Spinal cord (tissue), 10 donors: Measurements from ENCODE around the gene ZNF816. TPM values are rescaled to one million over a fixed set of nuclear protein-coding genes. Genes with fewer than 3 reads are reported as not detected.
"Not testable (repeated sequence)": the region's sequence is repeated elsewhere in the genome, so short reads cannot be mapped to it uniquely, and the experiment has no call there.

ENCODE experiments used
- DNase-seq, 6 donors: peaks; one replicate each; pipeline versions ENCODE4 v3.0.0 to v3.0.0-alpha.2; 2013 to 2015; ENCODE audit warnings: low spot score in 6 of 6, low read depth in 4 of 6
- H3K27ac ChIP-seq: one replicate; pipeline ENCODE4 v1.5.1; 2013; ENCODE audit warnings: low read depth, low read length, control low read depth
- H3K27me3 ChIP-seq: one replicate; pipeline ENCODE4 v1.6.1; 2013; ENCODE audit warnings: low read length; ENCODE audit not compliant: control insufficient read depth, insufficient read depth
- H3K36me3 ChIP-seq: one replicate; pipeline ENCODE4 v1.6.1; 2013; ENCODE audit warnings: low read length; ENCODE audit not compliant: control insufficient read depth, insufficient read depth
- H3K4me1 ChIP-seq: one replicate; pipeline ENCODE4 v1.6.1; 2013; ENCODE audit warnings: low read length; ENCODE audit not compliant: control insufficient read depth, insufficient read depth
- H3K4me3 ChIP-seq: one replicate; pipeline ENCODE4 v1.5.1; 2013; ENCODE audit warnings: low read depth, low read length, control low read depth
- H3K9me3 ChIP-seq: one replicate; pipeline ENCODE4 v1.6.1; 2013; ENCODE audit warnings: low read length; ENCODE audit not compliant: control insufficient read depth, insufficient read depth
- WGBS: methylation state at CpG from one replicate; pipeline ENCODE4 v1.1.5; 2013; ENCODE audit warnings: missing lambda C conversion rate; ENCODE audit not compliant: insufficient coverage; 5-methylcytosine and 5-hydroxymethylcytosine counted together
- polyA plus RNA-seq, 2 donors: library from polyadenylated mRNA; unstranded; fragments of 120-200 nt; gene quantifications; one replicate each; pipeline ENCODE4 v1.2.1, GENCODE V29; 2013; ENCODE audit not compliant: insufficient read length in 2 of 2
- total RNA-seq, 2 donors: library from RNA; depleted of rRNA in 1 of 2; stranded (reverse); fragments of 120-200 nt in 1 of 2; fragments of >200 nt in 1 of 2; gene quantifications; one replicate each; pipeline versions ENCODE4 v1.2.3 to v1.2.4, GENCODE V29; 2013 to 2014
- donor health status: healthy.

Gene ZNF816
- total and polyA plus RNA-seq, 4 donors = 5.1 to 13.6 (median 9.5) TPM

DNA sequence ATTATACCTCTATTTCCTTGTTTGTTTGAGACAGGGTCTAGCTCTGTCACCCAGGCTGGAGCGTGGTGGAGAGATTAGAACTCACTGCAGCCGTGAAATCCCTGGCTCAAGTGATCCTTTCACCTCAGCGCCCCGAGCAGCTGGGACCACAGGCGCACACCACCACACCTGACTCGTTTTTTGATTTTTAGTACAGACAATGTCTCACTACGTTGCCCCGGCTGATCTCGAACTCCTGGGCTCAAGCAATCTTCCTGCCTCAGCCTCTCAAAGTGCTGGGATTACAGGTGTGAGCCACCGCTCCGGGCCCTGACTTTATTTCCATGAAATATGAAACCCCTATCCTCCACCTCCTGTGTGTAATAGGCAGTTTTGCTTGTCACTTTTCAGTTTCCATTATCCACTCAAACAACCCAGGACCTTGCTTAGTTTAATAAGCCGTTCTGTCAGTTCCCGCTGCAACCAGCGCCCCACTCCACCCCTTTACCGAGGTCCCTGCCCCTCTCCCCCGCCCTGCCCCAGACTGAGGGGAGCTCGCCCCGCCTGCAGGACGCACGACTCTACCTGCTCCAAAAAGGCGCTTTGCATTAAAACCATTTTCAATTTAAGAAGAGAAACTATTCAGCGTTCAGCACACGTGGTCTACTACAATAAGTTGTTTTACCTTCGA, 16.9 kb downstream of the ZNF816 start:
- H3K4me1 ChIP-seq = peaks cover 25% of the 10 kb centered on the region
- peak overlapping the region; percentile 9 for H3K4me3 ChIP-seq
- H3K27ac ChIP-seq = no peak overlapping the region
- H3K9me3 ChIP-seq = no peaks in the 10 kb centered on the region
- WGBS = 64% methylated on average over 14 of the region's 24 CpGs
- no peaks in the 10 kb centered on the region for H3K36me3 ChIP-seq
- H3K27me3 ChIP-seq = peaks cover 6% of the 10 kb centered on the region
- DNase-seq = no peak

DNA sequence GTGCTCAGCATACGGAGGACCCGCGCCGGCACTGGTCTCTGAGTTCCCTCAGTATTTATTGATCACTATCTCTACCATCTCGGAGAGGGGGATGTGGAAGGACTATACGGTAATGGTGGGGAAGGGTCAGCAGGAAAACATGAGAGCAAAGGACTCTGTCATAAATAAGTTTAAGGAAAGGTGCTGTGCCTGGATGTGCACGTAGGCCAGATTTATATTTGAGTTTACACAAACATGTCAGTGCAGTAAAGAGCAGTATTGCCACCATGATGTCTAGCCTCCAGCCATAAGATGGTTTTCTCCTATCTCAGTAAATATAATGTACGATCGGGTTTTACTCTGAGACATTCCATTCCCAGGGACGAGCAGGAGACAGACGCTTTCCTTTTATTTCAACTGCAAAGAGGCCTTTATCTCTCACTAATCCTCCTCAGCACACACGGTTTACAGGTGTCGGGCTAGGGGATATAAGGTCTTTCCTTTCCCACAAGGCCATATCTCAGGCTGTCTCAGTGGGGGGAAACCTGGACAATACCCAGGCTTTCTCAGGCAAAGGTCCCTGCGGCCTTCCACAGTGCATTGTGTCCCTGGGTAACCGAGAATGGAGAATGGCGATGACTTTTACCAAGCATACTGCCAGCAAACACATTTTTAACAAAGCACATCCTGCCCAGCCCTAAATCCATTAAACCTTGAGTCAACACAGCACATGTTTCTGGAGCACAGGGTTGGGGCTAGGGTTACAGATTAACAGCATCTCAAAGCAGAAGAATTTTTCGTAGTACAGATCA, 17.8 kb downstream of the ZNF816 start:
- WGBS = 66% methylated on average over 6 of the region's 17 CpGs
- DNase-seq = not testable (repeated sequence)

DNA sequence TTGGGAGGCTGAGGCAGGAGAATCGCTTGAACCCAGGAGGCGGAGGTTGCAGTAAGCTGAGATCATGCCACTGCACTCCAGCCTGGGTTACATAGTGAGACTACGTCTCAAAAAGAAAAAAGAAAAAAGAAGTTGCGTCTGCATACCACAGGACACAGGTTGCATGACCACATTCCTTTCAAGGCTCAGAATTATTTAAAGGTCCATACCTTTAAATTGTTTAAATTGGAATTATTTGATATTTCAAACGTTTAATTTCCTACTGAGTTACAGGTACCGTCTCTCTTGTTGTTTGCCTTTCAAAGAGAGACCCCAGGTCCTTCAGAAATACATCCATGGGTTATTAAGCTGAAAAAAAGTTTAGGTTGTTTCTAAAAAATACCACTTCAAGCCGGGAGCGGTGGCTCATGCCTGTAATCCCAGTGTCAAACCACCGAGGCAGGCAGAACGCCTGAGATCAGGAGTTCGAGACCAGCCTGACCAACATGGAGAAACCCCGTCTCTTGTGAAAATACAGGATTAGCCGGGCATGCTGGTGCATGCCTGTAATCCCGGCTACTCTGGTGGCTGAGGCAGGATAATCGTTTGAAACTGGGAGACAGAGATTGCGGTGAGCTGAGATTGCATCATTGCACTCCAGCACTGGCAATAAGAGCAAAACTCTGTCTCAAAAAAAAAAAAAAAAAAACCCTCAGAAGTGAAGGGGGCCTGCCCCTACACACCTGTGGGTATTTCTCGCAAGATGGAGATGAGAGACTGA, 18.6 kb downstream of the ZNF816 start:
- Histone ChIP-seq H3K9me3 (no peaks in the 10 kb centered on the region), H3K4me1 (peaks cover 25% of the 10 kb centered on the region), H3K4me3 (no peak overlapping the region), H3K27me3 (peaks cover 6% of the 10 kb centered on the region), H3K27ac (no peak overlapping the region), H3K36me3 (no peaks in the 10 kb centered on the region)
- DNase-seq = no peak
- 90% methylated on average over 13 of the region's 17 CpGs for WGBS

More for the DNA sequence above, 17.8 kb downstream of the ZNF816 start:
- not testable (repeated sequence) for H3K36me3 ChIP-seq, H3K27me3 ChIP-seq, H3K27ac ChIP-seq, H3K9me3 ChIP-seq, H3K4me3 ChIP-seq
- peaks cover 25% of the 10 kb centered on the region for H3K4me1 ChIP-seq

DNA sequence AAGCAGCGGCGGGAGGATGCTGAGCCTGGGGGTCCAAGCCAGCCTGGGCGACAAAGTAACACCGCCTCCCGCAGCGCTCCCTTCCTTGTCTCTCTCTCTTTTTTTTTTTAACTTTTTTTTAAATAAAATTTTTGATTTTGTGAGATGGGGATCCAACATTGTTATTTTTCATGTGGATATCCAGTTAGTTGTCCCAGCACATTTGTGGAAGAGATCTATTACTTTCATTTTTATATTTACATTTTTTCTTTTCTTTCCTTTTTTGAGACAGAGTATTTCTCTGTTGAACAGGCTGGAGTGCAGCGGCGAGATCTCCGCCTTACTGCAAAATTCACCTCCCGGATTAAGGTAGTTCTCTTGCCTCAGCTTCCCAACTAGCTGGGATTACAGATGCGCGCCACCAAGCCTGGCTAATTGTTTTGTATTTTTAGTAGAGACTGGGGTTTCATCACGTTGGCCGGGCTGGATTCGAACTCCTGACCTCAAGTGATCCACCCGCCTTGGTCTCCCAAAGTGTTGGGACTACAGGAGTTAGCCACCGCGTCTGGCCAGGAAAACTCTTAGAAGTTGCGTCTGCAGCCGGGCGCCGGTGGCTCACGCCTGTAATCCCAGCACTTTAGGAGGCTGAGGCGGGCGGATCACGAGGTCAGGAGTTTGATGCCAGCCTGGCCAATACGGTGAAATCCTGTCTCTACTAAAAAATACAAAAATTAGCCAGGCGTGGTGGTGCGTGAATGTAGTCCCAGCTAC, 19.4 kb downstream of the ZNF816 start:
- Histone ChIP-seq H3K4me1 (peaks cover 25% of the 10 kb centered on the region), H3K27ac (peak overlapping the region; percentile 47), H3K36me3 (no peaks in the 10 kb centered on the region), H3K4me3 (peak overlapping the region; percentile 71), H3K9me3 (no peaks in the 10 kb centered on the region), H3K27me3 (peaks cover 6% of the 10 kb centered on the region)
- DNase-seq = no peak
- WGBS = 76% methylated on average over 22 of the region's 29 CpGs

DNA sequence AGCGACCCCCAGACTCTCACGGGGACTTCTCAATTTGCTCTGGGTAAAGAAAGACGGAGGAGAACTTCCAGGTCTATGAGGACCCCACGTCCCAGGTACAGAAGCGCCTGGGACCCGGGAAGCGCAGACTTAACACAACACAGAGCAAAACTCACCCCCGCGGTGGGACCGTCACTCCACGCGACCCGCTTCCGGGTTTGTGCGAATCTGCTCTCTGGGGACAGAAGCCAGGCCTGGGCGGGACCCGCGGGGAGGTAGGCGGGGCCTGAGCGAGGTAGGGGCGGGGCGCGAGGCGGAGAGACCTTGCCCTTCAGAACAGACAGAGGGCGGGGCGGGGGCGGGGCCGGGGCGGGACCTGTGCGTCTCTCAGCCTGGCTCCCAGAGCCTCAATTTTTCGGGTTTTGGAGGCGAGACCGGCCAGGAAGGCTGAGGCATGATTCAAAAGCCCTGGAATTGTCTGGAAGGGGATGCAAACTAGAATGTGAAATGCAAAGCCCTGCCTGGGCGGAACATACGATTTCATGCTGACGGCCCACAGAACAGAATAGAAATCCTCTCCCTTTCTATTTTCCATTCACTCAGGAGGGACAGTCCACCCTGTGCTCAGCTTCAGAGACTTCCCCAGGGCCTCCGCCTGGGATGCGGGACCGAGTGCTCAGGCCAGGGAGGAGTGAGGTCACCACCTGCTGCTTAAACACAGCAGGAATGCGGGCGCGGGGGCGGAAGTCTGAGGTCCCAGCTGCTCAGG, 20.1 kb downstream of the ZNF816 start:
- no peaks in the 10 kb centered on the region for H3K9me3 ChIP-seq
- peak overlapping the region; percentile 47 for H3K27ac ChIP-seq
- H3K4me3 ChIP-seq = peak overlapping the region; percentile 71
- WGBS = 0% methylated on average over 38 of the region's 43 CpGs
- H3K27me3 ChIP-seq = peaks cover 6% of the 10 kb centered on the region
- peak in 3 of 6 donors; percentile 54 to 90 (median 85) for DNase-seq
- H3K4me1 ChIP-seq = peaks cover 25% of the 10 kb centered on the region
- no peaks in the 10 kb centered on the region for H3K36me3 ChIP-seq

DNA sequence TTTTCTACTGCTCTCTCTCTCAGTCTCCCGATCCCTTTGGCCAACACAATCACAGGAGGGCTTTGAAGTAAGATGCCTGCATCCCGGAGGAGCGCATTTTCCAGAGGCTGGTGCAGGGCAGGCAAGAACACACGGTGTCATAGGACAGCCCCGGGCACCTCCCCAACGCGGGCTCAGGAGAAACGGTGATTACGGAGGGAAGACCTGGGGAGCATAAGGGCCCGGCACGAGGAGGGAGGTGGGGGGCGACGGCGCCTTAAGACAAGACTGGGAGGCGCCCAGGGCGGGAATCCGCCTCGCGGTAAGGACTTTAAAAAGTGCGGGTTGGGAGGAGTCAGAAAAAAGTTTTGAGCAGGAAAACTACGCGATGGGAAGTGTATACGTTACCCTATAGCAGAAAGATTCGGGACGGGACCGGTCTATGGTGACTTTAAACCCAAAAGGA, 20.7 kb downstream of the ZNF816 start:
- DNase-seq = no peak
- peak overlapping the region; percentile 33 for H3K27ac ChIP-seq

DNA sequence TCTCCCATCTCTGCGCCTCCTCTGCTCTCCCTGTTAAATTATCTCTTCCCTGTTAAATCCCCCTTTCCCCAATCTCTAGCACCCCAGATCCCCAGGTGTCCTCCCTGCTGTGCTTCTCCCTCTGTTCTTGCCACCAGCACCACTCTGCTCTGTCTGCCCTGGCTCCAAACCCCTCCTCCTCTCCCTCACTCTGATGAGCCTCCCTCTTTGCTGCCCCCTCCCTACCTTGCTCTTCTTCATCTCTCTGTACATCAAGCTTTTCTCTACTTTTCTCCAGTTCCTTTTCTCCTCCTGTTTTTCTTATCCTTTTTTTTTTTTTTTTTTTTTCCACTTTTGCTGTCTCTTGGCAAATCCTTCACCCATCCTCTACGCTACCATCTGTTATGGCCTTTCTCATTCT, 21.2 kb downstream of the ZNF816 start:
- Histone ChIP-seq H3K4me3 (peak overlapping the region; percentile 71), H3K4me1 (peaks cover 25% of the 10 kb centered on the region)
- H3K27me3 ChIP-seq, H3K9me3 ChIP-seq, H3K27ac ChIP-seq, H3K36me3 ChIP-seq, DNase-seq: not testable (repeated sequence)
- 39% methylated on average over 2 of the region's 2 CpGs for WGBS

More for the DNA sequence above, 20.7 kb downstream of the ZNF816 start:
- Histone ChIP-seq H3K27me3 (peaks cover 6% of the 10 kb centered on the region), H3K9me3 (no peaks in the 10 kb centered on the region), H3K36me3 (no peaks in the 10 kb centered on the region), H3K4me1 (peaks cover 25% of the 10 kb centered on the region), H3K4me3 (peak overlapping the region; percentile 71)
- under 1% methylated on average over 23 of the region's 26 CpGs for WGBS

DNA sequence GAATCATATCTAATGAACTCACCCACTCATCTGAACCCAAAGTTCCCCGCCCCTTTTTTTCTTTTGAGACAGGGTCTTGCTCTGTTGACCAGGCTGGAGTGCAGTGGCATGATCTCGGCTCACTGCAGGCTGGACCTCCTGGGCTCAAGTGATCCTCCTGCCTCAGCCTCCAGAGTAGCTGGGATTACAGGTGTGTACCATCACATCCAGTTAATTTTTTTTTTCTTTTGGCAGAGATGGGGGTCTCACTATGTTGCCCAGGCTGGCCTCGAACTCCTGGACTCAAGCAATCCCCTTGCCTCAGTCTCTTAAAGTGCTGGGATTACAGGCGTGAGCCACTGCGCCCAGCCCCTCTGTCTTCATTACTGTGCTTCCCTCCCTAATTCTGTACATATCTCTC, 21.8 kb downstream of the ZNF816 start:
- H3K9me3 ChIP-seq, H3K27me3 ChIP-seq, H3K36me3 ChIP-seq, H3K4me3 ChIP-seq, DNase-seq, H3K27ac ChIP-seq: not testable (repeated sequence)
- WGBS = 92% methylated on average over 4 of the region's 5 CpGs
- H3K4me1 ChIP-seq = peaks cover 19% of the 10 kb centered on the region
